Brain microvascular endothelial cell (primary cell): Measurements from ENCODE around the gene STARD7.

ENCODE experiments used
- DNase-seq: peaks from one replicate; pipeline ENCODE4 v3.0.0-alpha.2; 2020
- H3K27ac ChIP-seq: fragments of 250-450 bp; sonication (Bioruptor Pico); 2 replicates; pipeline ENCODE4 v1.5.1; 2020; ENCODE audit warnings: mild to moderate bottlenecking, moderate library complexity
- H3K27me3 ChIP-seq: fragments of 250-450 bp; sonication (Bioruptor Pico); replicated peaks from 2 replicates; pipeline ENCODE4 v1.5.1; 2020; ENCODE audit warnings: mild to moderate bottlenecking
- H3K36me3 ChIP-seq: fragments of 250-450 bp; sonication (Bioruptor Pico); replicated peaks from 2 replicates; pipeline ENCODE4 v1.5.1; 2020; ENCODE audit warnings: mild to moderate bottlenecking
- H3K4me3 ChIP-seq: 2 replicates; pipeline ENCODE4 v1.5.1; 2011; ENCODE audit warnings: low read depth, mild to moderate bottlenecking, control low read depth, low read length, moderate library complexity
- in situ Hi-C: cut with HindIII; loops from 2 replicates; pipeline ENCODE4 v1.10.0; 2017; ENCODE audit warnings: low sequenced_read_pairs, low pct_ligation_motif_present
- TF ChIP-seq, protein P1 (sequence below): IDR thresholded peaks from 2 replicates; pipeline ENCODE4 v1.5.1; 2011; ENCODE audit warnings: low read depth, mild to moderate bottlenecking, moderate library complexity, low read length, control low read depth, inconsistent platforms; ENCODE audit errors: missing control alignments

The STARD7 gene

GRCh38 chr2:96156011-96156820 lies 52.4 kb downstream of the STARD7 start:
- H3K27me3 ChIP-seq: no peaks in the 10 kb centered on the region
- H3K36me3 ChIP-seq: no peaks in the 10 kb centered on the region
- no peak overlapping the region for H3K4me3 ChIP-seq
- in situ Hi-C loops: no loop called here
- H3K27ac ChIP-seq: no peak overlapping the region
- DNase-seq: no peak
- TF ChIP-seq, protein P1, sequence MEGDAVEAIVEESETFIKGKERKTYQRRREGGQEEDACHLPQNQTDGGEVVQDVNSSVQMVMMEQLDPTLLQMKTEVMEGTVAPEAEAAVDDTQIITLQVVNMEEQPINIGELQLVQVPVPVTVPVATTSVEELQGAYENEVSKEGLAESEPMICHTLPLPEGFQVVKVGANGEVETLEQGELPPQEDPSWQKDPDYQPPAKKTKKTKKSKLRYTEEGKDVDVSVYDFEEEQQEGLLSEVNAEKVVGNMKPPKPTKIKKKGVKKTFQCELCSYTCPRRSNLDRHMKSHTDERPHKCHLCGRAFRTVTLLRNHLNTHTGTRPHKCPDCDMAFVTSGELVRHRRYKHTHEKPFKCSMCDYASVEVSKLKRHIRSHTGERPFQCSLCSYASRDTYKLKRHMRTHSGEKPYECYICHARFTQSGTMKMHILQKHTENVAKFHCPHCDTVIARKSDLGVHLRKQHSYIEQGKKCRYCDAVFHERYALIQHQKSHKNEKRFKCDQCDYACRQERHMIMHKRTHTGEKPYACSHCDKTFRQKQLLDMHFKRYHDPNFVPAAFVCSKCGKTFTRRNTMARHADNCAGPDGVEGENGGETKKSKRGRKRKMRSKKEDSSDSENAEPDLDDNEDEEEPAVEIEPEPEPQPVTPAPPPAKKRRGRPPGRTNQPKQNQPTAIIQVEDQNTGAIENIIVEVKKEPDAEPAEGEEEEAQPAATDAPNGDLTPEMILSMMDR: no peak

DNA sequence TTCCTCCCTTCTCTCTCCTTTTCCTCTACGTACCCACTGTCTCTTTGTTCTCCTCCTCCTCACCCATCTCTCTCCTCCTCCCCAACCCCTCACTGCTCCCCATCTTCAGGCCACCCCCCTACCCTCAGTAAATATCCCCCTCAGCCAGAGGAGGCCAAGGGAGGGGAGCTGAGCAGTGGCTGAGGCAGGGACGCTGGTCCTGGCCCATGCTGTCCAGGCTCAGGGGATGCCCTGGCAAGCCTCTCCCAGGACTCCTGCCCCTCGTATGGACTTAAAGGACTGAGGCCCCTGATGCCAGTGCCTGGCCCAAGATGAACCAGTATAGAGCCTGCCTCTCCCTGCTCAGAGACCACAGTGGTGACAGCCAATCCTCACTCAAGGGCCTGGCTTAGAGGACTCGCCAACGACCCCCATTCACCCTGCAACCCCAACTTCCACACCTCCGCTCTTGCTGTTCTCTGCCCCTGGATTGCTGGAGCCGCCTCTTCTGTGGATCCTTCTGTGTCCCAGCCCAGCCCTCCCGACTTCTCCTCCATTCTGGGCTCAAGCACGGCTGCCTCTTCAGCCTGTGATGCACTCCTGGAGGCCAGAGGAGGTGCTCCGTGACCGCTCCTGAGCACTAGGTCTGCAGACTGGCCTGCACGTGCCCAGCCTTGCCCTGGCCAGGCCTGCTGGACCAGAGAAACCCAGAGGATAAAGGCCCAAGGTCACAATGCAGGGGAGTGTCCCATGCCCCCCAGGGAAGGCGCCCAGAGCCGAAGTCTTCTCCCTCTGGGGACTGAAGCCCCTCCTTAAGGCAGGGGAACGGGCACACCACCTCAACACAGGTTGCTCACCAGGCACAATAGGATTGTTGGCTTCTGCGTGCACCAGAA lies 53.9 kb downstream of the STARD7 start:
- in situ Hi-C loops: no loop called here

DNA sequence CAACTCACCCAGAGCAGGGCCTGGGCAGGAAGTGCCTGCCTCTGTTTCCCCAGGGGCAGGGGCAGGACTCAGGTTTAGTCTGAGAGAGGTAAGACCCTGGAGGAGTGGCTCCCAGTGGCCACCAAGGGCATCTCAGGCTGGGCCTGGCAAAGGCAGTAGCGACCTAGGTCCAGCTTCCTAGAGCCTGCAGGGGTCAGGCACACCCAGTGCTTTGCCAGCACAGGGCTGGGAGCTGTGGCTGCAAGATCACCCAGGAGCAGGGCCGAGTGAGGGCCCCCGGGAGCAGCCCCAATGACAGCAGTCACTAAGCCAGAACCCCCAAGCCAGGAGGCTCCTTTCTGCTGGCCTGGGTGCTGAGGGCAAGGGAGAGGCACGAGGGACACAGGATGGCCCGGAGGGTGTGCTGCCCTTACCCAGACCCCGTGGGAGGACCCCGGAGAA lies 54.6 kb downstream of the STARD7 start:
- DNase-seq: no peak
- Histone ChIP-seq H3K27ac (no peak overlapping the region), H3K4me3 (no peak overlapping the region), H3K27me3 (no peaks in the 10 kb centered on the region), H3K36me3 (no peaks in the 10 kb centered on the region)
- TF ChIP-seq, protein P1: peak; percentile 1
- in situ Hi-C loops: no loop called here

More for the DNA sequence above, 53.9 kb downstream of the STARD7 start:
- Histone ChIP-seq H3K27me3 (no peaks in the 10 kb centered on the region), H3K27ac (no peak overlapping the region), H3K36me3 (no peaks in the 10 kb centered on the region), H3K4me3 (no peak overlapping the region)
- no peak for DNase-seq
- TF ChIP-seq, protein P1: no peak

- TF ChIP-seq, protein P1: no peak
- no peak overlapping the region for H3K27ac ChIP-seq
- no peaks in the 10 kb centered on the region for H3K36me3 ChIP-seq
- DNase-seq: no peak
- H3K27me3 ChIP-seq: no peaks in the 10 kb centered on the region
- in situ Hi-C loops: no loop called here
- no peak overlapping the region for H3K4me3 ChIP-seq
Measured at GRCh38 chr2:96153291-96153713, 55.3 kb downstream of the STARD7 start.

DNA sequence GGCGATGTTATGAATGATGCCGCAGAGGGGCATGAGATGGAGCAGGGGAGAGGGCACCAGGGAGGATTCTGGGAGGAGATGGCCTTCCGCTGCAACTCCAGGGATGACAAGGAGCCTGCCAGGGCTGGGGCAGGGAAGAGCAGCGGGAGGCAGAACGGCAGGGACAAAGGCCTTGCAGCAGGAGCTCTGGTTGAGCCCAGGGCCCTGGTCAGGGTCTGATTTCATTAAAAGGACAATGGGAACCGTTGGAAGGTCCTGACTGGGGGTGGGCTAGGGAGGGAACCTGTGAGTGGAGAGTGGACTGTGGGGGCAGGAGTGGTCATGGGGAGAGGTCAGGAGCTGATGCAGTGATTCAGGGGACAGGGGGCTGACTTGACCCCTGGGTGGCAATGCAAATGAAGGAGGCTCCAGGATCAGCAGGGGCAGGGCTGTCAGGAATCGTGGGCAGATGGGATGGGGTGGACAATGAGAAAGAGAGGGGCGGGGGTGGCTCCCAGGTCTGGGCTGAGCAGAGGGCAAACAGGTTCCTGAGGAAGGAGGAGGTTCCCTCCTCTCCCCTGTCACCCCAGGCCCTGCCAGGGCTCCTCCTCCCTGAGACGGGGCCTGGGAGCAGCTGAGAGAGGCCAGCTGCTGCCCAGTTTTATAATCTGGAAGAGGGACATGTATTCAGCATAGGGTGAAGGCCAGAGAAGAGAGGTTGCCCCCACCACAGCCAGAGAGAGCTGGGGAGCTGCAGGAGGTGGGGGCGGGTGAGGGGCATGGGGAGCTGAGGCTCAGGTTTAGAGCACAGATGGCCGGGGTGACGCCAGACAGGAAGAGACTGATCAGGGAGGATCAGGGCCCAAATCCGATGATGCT lies 56.1 kb downstream of the STARD7 start:
- in situ Hi-C loops: no loop called here

More for the DNA sequence above, 56.1 kb downstream of the STARD7 start:
- Histone ChIP-seq H3K36me3 (no peaks in the 10 kb centered on the region), H3K27ac (no peak overlapping the region), H3K4me3 (no peak overlapping the region), H3K27me3 (no peaks in the 10 kb centered on the region)
- TF ChIP-seq, protein P1: no peak
- DNase-seq: no peak
